ENCODE measurements around the gene SPTLC1.
"Not testable (repeated sequence)": the region's sequence is repeated elsewhere in the genome, so short reads cannot be mapped to it uniquely, and the experiment has no call there.

Gene SPTLC1

GRCh38 chr9:92158097-92158601 lies 42.9 kb upstream of the SPTLC1 start:
- Histone ChIP-seq H3K27me3 (ENCODE audit: insufficient read depth, poor library complexity, severe bottlenecking) (no peaks in the 10 kb centered on the region), H3K27ac (replicated peaks) (no peak overlapping the region), H3K4me3 (replicated peaks; ENCODE audit: insufficient read depth, low read length) (no peak overlapping the region)
- no peak for DNase-seq (ENCODE audit: low read depth in 1 of 2, low spot score in 1 of 2)
- no peak for TF ChIP-seq POLR2AphosphoS5 (IDR thresholded peaks at IDR 0.05; ENCODE audit: low read depth)
- TF ChIP-seq, protein P1, sequence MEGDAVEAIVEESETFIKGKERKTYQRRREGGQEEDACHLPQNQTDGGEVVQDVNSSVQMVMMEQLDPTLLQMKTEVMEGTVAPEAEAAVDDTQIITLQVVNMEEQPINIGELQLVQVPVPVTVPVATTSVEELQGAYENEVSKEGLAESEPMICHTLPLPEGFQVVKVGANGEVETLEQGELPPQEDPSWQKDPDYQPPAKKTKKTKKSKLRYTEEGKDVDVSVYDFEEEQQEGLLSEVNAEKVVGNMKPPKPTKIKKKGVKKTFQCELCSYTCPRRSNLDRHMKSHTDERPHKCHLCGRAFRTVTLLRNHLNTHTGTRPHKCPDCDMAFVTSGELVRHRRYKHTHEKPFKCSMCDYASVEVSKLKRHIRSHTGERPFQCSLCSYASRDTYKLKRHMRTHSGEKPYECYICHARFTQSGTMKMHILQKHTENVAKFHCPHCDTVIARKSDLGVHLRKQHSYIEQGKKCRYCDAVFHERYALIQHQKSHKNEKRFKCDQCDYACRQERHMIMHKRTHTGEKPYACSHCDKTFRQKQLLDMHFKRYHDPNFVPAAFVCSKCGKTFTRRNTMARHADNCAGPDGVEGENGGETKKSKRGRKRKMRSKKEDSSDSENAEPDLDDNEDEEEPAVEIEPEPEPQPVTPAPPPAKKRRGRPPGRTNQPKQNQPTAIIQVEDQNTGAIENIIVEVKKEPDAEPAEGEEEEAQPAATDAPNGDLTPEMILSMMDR (IDR thresholded peaks at IDR 0.05; ENCODE audit: insufficient read depth, low read length): no peak
- TF ChIP-seq GABPA (IDR thresholded peaks at IDR 0.05; ENCODE audit: low read depth): no peak
- TF ChIP-seq, protein P2, sequence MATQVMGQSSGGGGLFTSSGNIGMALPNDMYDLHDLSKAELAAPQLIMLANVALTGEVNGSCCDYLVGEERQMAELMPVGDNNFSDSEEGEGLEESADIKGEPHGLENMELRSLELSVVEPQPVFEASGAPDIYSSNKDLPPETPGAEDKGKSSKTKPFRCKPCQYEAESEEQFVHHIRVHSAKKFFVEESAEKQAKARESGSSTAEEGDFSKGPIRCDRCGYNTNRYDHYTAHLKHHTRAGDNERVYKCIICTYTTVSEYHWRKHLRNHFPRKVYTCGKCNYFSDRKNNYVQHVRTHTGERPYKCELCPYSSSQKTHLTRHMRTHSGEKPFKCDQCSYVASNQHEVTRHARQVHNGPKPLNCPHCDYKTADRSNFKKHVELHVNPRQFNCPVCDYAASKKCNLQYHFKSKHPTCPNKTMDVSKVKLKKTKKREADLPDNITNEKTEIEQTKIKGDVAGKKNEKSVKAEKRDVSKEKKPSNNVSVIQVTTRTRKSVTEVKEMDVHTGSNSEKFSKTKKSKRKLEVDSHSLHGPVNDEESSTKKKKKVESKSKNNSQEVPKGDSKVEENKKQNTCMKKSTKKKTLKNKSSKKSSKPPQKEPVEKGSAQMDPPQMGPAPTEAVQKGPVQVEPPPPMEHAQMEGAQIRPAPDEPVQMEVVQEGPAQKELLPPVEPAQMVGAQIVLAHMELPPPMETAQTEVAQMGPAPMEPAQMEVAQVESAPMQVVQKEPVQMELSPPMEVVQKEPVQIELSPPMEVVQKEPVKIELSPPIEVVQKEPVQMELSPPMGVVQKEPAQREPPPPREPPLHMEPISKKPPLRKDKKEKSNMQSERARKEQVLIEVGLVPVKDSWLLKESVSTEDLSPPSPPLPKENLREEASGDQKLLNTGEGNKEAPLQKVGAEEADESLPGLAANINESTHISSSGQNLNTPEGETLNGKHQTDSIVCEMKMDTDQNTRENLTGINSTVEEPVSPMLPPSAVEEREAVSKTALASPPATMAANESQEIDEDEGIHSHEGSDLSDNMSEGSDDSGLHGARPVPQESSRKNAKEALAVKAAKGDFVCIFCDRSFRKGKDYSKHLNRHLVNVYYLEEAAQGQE (IDR thresholded peaks at IDR 0.05; ENCODE audit: insufficient replicate concordance, low read depth): no peak
- no peak for TF ChIP-seq SPI1 (IDR thresholded peaks at IDR 0.05; ENCODE audit: borderline replicate concordance, low read depth)

DNA sequence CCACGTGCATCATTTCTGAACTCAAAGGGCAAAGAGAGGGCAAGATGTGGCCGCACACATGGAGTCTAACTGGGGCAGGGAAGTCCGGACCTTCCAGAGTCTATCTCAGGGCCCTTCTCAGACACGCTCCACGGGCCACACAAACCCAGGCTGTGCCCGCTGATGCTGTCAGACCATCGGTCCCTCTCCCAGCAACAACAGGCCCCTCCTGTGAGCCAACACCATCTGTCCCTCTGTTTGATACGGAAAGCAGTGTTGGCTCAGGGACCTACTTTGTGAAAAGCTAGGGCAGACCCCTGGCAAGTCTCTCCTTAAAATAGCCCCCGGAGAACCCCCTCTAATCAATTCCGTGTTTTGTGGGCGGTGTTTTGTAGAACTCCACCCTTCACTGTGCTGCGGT lies 40.5 kb upstream of the SPTLC1 start:
- H3K27ac ChIP-seq (replicated peaks); DNase-seq (ENCODE audit: low read depth in 1 of 2, low spot score in 1 of 2); H3K4me3 ChIP-seq (replicated peaks; ENCODE audit: insufficient read depth, low read length); H3K27me3 ChIP-seq (ENCODE audit: insufficient read depth, poor library complexity, severe bottlenecking): not testable (repeated sequence)

DNA sequence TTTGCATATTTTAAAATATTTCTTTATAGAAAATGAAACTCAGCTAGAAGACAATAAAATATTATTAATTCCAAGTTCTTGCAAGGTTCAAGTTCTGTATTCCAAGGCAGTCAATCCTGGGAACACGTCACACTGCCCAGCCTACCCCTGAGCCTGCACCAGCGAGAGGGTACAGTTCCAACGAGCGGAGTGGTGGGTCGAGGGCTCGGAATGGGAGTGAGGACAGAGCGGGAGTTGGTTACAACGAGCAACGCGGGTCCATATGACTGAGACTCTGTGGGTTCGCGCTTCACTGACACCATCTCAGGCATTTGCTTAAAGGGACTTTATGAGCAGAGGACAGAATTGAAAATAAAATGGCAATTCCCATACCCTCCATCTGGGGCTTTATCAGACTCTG lies 40.0 kb upstream of the SPTLC1 start:
- TF ChIP-seq, protein P1 (IDR thresholded peaks at IDR 0.05; ENCODE audit: insufficient read depth, low read length): no peak
- TF ChIP-seq SPI1 (IDR thresholded peaks at IDR 0.05; ENCODE audit: borderline replicate concordance, low read depth): no peak
- TF ChIP-seq, protein P2 (IDR thresholded peaks at IDR 0.05; ENCODE audit: insufficient replicate concordance, low read depth): no peak
- TF ChIP-seq GABPA (IDR thresholded peaks at IDR 0.05; ENCODE audit: low read depth): no peak
- no peak for TF ChIP-seq POLR2AphosphoS5 (IDR thresholded peaks at IDR 0.05; ENCODE audit: low read depth)
- no peak for DNase-seq (ENCODE audit: low read depth in 1 of 2, low spot score in 1 of 2)
- H3K27ac ChIP-seq (replicated peaks): no peak overlapping the region
- no peak overlapping the region for H3K4me3 ChIP-seq (replicated peaks; ENCODE audit: insufficient read depth, low read length)
- H3K27me3 ChIP-seq (ENCODE audit: insufficient read depth, poor library complexity, severe bottlenecking): no peaks in the 10 kb centered on the region

DNA sequence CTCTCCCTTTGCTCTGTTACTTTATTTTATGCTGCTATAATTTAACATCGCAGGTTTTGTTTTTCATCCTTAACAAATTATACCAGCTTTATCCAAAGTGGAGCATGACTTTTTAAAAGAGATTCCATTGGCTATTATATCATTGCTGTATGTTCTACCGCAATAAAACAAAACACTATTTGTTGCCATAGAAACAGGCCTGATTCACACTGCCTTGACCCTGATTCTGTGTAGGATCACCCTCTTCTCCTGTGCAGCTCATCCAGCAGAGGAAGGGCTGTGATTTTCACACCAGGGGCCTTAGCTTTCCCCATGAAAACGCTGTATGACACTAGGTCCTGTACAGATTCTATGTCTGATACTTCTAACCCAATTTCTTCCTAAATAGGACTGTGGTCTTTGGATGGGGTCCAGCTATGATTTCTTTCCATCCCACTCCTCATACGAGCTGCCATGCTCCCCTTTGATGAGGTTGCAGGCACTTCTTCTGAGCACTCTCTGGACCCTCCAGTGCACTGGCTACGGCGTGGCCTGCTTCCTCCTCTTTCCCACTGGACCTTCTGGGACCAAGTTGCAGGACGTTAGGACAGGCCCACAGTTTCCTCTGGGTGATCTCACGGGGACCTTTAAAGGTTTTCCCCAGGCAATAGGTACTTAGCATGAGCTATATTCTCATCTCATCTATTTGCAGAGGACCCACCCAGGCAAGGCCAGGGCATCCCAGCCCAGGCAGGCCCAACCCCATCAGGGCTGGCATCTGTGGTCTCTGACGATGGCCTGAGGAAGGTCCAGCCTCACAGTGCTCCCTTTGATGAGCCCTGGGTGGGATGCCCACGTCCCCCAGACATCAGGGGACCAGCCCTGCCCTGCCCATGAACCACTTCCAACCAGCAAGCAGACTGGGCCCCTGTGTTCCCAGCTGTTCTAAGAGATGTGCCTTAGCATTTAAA lies 38.5 kb upstream of the SPTLC1 start:
- DNase-seq (ENCODE audit: low read depth in 1 of 2, low spot score in 1 of 2); H3K4me3 ChIP-seq (replicated peaks; ENCODE audit: insufficient read depth, low read length); H3K27ac ChIP-seq (replicated peaks); H3K27me3 ChIP-seq (ENCODE audit: insufficient read depth, poor library complexity, severe bottlenecking): not testable (repeated sequence)

Measured in HL-60 (cell line).